T-helper 2 cell treated with Interferon-gamma antibody and Interleukin-4, amounts not matched to agents 100 ng/mL and 5 ng/mL, for 36 hours (primary cell): Measurements from ENCODE around the gene TNS3. TPM values are rescaled to one million over a fixed set of nuclear protein-coding genes. Genes with fewer than 3 reads are reported as not detected.

Experiments
- intact Hi-C: fragments of 100-400 bp; cut with micrococcal nuclease; formaldehyde crosslinking; loops from one replicate; pipeline ENCODE4 v1.15.1; 2023
- total RNA-seq: library from RNA; stranded (reverse); gene quantifications from 2 replicates; pipeline ENCODE4 v1.2.3, GENCODE V29; 2022

TNS3 gene
- total RNA-seq, 1 donor from 2014 or later = 0.20 TPM

DNA sequence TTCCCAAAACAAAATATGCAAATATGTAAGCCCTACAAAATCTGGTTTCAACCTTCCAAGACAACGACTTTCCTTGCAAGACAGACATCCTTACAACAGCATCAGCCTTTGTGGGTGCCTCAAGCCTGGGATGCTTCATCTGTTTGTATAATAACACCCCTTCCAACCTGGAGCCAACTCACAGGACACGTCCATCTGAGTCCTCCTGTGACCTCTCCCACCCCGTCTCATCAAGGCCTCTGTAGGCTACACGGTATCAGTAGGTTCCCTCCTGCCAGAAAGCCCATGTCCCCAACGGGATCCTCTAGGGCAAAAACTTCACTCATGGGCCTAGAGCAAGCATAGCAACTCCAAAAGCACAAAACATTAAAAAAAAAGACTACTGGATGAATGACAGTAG lies 173.2 kb downstream of the TNS3 start:
- intact Hi-C loops = no loop called here

DNA sequence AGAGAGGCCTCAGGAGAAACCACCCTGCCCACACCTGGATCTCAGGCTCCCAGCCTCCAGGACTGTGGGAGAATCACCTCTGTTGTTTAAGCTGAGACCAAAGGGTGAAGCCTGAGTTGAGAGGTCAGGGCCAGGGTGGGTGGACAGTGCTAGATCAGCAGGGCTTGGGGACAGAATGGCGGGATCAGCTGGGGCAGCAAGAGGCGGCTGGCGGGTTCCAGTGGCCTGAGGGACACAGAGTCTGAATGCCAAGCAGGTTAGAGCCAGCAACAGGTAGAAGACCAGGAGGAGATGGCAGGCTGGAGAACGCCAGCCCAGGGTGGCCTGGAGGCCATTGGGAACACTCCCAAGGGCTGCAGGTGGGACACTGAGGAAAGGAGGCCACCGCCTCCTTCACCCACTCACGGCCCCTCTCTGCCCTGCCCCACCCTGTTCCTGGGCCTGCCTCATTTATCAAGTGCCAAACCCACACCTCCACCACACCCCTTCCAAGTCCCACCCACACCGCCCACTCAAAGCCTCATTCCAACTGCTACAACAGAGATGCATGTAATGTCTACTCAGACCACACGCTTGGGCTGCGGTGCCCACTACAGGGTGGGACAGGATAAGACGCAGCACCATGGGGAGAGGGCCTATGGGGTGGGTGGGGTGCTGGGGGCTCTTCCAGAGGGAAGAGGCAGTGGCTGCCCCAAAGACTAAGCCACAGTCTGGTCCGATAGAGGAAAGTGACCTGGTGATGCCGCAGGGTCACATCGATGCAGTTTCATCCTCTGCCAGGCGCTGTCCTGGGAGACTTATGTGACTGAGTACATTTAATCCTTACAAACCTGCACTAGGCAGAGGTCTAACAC lies 173.9 kb downstream of the TNS3 start:
- intact Hi-C loops = no loop called here

DNA sequence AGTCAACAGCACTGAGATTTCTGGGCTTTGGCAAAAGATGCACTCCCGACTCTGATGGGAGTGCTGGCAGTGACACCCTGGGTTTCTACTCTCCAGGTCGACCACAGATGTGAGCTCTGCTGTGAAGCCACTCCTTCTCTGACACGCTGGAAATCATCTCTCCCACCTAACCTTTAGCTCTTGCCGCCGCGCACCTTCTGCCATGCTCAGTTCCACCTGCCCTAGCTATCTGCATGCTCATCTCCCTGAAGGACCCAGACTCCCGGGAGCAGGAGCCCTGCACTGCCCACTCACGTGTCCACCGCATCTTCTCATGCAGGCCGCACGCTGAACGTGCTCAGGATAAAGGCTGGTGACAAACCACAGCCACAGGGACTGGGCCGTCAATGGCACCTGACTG lies 174.8 kb downstream of the TNS3 start:
- intact Hi-C loops = no loop called here

DNA sequence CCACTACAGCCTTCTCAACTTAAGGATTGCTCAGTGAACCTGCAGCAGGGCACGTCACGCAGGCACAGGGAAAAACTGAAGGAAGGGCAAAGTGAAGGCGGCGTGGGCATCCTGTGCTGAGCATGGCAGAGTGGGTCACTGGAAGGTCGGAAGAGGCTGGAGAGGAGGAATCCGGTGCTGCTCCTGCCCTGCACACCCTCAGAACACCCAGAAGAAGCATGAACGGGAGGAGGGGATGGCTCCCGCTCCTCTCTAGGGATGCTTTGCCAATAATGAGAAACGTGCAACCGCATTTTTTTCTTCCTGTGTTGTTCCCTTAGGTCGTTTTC lies 175.1 kb downstream of the TNS3 start:
- intact Hi-C loops = no loop called here

DNA sequence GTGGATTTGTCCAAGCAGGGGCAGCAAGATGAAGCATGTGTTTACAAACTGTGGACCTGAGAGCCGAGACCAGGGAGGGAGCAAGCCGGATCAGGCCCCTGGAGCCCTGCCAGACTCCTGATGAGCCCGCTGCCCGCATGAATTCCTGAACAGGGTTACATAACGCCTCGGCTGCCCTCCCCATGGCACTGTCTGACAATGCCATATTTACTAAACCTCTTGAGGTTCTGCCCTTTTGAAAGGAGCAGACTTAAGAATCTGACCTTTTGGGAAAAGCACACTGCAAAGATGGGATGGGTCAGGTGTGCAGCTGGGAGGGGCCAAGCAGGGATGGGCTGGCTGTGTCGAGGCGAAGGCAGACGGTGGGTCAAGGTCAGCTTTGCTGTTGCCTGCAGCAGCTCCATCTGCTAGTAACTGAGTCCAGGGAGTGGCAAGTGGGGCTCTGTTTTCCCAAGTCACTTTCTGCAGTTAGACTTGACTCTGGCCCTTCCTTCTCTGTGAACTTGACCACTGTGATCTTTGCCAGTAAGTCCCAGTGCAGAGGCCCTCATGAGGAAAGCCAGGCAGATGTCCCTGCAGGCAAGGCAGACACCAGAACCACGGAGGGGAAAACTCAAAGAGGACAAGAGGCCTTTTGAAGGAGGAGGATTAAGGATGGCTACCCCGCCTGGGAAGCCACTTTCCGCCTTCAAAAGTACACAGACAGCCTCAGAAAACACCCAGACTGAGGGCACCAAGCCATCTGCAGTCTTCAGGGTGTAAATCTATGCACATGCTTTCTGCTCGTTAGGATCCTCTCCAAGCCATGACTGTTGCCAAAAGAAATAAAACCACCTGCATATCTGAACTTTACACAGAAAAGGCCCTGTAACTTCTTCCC lies 175.8 kb downstream of the TNS3 start:
- intact Hi-C loops = no loop called here

DNA sequence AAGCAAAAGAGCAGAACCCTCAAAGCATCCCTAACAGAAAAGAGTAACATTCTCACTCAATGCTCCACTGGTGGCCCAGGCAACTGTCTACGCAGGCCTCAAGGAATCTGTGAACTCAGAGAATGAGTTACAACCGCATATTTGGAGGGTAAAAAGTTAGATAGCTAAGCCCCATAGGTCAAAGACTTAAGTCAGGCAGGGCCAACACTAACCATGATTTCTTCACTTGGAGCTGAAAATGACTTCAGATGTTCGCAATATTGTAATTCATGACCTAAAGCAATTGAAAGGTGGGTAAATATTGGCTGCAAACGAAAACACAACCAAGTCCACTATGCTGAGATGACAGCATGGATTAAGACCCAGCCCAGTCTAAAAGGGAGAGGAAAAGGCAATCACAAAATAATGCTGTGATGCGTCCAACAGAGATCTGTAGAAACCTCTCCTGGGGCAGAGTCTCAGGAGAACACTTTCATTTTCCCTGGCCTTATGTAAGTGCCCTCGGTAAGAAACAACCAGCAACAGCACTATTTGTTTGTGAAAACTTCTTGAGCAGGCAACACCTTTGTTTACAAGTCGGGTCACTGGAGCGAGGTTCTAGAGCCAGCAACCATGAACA lies 176.5 kb downstream of the TNS3 start:
- intact Hi-C loops = no loop called here

DNA sequence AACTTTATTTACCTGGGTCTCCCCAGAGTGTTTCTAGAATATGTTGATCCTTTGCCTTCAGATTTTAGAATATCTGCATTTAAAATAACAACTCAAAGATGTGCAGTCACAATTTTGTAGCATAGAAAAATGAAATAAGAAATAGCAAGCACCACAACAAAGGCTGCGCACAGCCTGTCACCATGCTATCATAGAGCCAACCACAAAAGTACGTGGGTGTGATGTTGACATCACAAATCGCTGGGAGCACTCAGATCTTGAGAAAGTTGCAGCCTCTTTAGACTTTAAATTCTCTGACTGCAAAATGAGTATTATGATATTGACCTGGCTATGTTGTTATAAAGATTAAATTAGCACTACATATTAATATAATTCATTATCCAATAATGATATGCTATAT lies 177.9 kb downstream of the TNS3 start:
- intact Hi-C loops = no loop called here

DNA sequence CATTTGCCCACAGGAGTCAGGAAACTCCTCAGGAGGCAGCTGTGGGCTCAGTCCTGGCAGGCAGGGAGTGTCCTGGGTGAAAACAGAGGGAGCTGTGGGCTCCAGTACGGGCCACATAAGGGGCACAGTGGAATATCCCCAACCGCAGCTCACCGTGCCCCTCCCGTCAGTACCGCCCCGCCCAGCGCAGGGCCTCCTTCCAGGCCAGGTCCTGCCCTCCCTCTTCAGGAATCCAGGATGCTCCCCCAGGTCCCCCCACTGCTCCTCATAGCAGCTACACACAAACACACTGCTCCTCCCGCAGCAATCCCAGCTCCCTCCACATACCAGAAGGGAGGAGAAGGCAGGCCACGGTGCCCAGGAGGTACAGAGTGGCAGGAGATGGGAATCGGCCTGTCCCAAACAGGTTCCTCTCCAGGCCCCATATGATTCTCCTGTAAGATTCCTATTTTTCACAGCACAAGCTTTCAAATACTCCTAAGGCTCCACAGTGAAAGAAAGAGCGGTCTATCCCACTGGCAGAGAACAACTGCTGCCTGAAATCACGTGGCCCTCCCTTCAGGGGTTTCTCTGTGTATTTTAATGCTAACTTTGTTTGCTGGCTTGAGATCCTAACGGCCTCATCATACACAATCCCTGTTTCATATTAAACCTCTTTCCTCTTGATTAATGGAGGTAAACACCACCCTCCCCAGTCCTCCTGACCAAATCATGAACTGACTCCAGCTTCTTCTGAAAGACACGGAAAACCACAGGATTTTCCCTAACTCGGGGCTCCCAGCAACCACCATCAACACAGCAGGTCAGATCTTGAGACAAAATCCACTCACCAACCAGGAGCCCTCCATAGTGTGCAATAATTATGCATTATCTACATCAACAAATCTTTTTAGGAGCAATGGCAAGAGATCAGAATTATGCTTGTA lies 178.7 kb downstream of the TNS3 start:
- intact Hi-C loops = no loop called here

DNA sequence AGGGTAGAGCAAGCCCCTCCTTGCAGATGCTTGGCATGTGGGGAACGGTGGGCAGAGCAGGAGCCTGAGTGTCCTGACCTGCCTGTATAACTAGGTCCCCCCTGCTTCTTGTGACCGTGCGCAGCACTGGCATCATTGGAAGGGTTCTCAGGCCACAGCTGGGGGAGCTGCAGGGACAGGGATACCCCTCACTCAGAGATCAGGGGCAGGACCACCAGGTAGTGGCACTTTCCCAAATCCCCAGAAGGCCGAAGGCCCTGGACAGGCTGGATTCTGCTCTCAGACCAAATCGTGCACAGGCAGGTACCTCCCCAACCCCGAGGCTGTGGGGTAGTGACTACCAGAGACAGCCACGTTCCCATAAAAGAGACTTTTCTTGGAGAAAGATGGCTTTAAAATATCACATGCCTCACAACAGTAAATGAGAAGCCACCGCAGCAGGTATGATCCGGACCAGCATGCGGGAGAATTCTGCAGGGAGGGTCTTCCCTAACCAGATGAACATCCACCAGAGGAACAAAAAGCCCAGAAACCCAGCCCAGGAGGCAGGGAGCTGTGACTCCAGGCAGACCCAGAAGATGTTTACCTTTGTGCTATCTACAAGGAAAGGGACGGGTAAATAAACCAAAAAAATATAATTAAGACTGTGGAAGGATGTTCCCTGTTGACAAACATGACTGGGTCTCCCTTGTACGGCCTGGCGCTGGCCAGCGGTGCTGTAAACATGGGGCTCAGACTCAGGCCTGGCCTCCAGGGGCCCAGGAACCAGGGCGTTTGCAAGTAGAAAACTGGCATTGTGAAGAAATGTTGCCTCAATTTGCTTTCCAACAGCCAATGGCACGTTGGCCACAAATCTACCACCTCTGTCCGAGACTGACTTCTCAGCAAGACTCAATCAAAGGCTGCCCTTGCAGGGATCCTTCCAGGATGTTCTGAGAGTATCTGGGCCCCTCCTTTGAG lies 180.0 kb downstream of the TNS3 start:
- intact Hi-C loops = no loop called here

DNA sequence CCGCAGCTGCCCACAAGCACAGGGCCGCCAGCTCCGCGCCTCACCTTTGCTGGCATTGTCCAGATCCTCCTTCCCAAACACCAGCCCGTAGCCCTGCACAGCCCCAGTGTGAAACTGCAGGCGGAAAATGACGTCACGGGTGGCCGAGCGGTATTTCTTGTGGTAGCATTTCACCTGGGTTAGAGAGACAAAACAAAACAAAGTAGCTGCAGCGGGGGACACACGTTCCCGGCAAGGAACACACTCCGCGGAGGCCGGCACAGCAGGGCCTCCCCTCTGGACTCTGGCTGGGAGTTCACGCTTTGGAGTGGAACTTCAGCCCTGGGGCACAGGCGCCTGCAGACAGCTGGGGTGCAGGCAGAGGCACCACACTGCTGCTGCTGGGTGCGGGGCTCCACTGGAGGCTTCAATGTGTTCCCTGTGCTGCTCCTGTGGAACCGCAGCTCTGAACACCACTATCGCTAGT lies 181.1 kb downstream of the TNS3 start:
- intact Hi-C loops = no loop called here

DNA sequence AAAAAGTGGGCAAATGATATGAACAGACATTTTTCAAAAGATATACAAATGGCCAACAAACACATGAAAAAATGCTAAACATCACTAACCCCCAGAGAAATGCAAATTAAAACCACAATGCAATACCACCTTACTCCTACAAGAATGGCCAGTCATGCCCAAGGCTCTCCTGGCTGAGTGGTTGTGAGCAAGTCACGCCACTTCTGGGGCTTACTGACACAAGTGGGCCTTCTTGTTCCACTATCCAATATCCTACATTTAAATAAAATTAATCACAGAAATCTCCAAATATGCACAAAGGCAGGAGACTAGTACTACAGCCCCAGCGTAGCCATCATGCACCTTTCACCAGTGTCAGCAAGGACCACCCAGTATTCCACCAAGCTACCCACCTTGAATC lies 181.9 kb downstream of the TNS3 start:
- intact Hi-C loops = no loop called here

DNA sequence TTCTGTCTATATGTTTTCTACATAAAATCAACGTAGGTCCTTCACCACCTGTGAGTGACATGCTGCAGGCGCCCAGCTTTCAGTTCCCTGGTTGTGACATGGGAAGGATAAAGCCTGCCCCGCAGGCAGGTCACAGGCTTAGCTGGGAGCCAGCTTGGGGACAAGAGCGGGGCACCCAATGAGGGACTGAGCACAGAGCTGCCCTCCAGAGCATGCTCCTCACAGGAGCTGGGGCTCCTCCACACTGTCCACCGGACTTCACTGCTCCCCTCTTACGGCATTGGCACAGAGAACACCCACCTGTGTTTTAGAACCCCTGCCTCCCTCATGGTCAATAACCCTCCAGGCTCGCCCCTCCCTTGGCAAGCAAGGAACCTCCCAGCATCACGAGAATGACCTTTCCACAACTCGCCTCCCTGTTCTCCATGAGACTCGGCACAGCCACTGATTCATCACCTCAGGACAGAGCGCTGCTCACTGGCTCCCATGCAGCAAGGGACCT lies 187.1 kb downstream of the TNS3 start:
- intact Hi-C loops = no loop called here

DNA sequence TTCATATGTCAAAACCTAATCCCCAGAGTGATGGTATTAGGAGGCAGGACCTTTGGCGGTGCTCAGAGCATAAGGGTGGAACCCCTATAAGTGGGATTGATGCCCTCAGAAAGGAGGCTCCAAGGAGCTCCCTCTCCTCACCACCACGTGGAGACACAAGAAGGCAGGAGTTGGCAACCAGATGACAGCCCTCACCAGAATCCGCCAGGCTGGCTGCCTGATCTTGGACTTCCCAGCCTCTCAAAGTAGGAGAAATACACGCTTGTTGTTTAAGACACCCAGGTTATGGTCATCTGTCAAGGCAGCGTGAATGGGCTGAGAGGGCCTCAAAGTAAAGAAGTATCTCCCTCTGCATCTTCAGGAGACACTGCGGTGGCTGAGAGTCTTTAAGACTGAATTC lies 187.7 kb downstream of the TNS3 start:
- intact Hi-C loops = no loop called here

- intact Hi-C loops = no loop called here
These were observed 188.5 kb downstream of the TNS3 start for GRCh38 chr7:47393406-47393805.

GRCh38 chr7:47392241-47392759 lies 189.6 kb downstream of the TNS3 start:
- intact Hi-C loops = no loop called here

DNA sequence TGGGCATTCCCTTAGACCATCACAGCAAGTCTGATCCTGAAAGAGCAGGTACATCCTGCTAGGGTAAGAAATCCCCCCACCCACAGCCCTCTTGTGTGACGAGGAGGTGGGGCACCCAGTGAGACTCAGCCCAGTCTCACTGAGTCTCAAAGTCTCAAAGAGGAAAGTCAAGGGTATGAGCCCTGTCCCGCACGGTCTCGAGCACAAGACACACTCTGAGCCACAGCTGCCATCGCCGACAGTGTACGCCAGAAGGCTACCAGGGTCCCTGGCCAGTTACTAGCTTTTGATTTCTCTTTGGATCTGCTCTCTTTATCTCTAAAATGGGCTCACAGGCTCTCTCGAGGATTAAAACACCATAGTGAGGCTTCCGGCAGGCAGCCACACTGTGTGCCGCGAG lies 190.2 kb downstream of the TNS3 start:
- intact Hi-C loops = no loop called here

GRCh38 chr7:47390914-47391313 lies 191.0 kb downstream of the TNS3 start:
- intact Hi-C loops = no loop called here

GRCh38 chr7:47389923-47390630 lies 191.8 kb downstream of the TNS3 start:
- intact Hi-C loops = no loop called here
